Heart left ventricle (tissue), 13 donors: ENCODE data around the gene MKX.

Experiments used
- POLR2A ChIP-seq, 2 donors: fragments of 450-650 bp; IDR thresholded peaks; one replicate each; pipeline ENCODE4 v1.6.1; 2017; ENCODE audit warnings: antibody characterized with exemption in 2 of 2, mild to moderate bottlenecking in 2 of 2, moderate library complexity in 2 of 2
- TF ChIP-seq, protein P1 (sequence below), 12 donors: fragments of 200-600 bp; sonication (generic) in 4 of 12; IDR thresholded peaks; one replicate each; pipeline versions ENCODE4 v1.5.0 to v1.8.0; 2018 to 2022; ENCODE audit warnings: antibody characterized with exemption in 12 of 12, mild to moderate bottlenecking in 5 of 12
- donor health status: ischemic (EF 13 %, LVEDD 7.1; RV severe dilation, severe dysfunction).
- donor health status: DM: no; HTN: yes; CAD: no.
- donor health status: DM: no; HTN: no; CAD: no.
- donor health status: ischemic (EF 25% LVEDD 6.9; RV normal size, moderate dysfunction).
- donor health status: ischemic (EF 25% LVEDD 5.7; RV mildly dilated, moderate dysfunction).
- donor health status: ischemic (EF 35%, LVEDD 5.7; RV mildly dilated, moderate dysfunction).
- donor health status: nonischemic (EF 11% LVEDD 7.7; RV severe dilation, severe dysfunction).
- donor health status: DM: yes; HTN: yes; CAD: no.
- donor health status: PGD.
- donor health status: ischemic (EF 29% LVEDD 5.4; RV normal size, mild dysfunction).
- donor health status: nonischemic (EF 23%, LVEDD 6.1; RV moderate dilation, normal function).

DNA sequence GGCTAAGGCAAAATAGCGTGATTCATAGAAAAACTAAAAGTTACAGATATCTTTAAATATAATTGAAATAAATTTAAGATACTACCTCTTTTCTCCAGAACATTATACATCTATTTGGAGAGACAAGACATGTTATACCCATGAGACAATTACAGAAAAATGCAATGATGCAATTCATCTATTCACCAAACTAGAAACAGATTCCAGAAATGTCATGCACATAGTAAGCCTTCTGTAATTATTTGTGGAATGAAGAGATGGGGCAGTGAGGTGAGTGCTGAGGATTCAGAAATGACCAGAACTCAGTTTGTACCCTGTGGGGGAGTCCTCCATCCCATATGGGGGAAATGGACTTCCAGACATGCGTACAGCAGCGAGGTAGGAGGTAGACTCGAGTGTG is 99.4 kb downstream of the MKX start:
- TF ChIP-seq, protein P1, sequence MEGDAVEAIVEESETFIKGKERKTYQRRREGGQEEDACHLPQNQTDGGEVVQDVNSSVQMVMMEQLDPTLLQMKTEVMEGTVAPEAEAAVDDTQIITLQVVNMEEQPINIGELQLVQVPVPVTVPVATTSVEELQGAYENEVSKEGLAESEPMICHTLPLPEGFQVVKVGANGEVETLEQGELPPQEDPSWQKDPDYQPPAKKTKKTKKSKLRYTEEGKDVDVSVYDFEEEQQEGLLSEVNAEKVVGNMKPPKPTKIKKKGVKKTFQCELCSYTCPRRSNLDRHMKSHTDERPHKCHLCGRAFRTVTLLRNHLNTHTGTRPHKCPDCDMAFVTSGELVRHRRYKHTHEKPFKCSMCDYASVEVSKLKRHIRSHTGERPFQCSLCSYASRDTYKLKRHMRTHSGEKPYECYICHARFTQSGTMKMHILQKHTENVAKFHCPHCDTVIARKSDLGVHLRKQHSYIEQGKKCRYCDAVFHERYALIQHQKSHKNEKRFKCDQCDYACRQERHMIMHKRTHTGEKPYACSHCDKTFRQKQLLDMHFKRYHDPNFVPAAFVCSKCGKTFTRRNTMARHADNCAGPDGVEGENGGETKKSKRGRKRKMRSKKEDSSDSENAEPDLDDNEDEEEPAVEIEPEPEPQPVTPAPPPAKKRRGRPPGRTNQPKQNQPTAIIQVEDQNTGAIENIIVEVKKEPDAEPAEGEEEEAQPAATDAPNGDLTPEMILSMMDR (IDR thresholded peaks at IDR 0.05) = no peak
- no peak for TF ChIP-seq POLR2A (IDR thresholded peaks at IDR 0.05)
